ENCODE results near the gene AJAP1.

- no peak for TF ChIP-seq ZNF768 (tag by site-specific recombination; IDR thresholded peaks at IDR 0.05)
- TF ChIP-seq CTCF (tag by site-specific recombination; IDR thresholded peaks at IDR 0.05), result no peak
- TF ChIP-seq ZNF585B (tag by site-specific recombination; IDR thresholded peaks at IDR 0.05), result no peak
- no peak for TF ChIP-seq ZNF777 (tag by site-specific recombination; IDR thresholded peaks at IDR 0.05; ENCODE audit: borderline replicate concordance)
- TF ChIP-seq ZNF610 (tag by site-specific recombination; IDR thresholded peaks at IDR 0.05; ENCODE audit: borderline replicate concordance), result no peak
- TF ChIP-seq REST (tag by site-specific recombination; IDR thresholded peaks at IDR 0.05), result no peak
- no peak for TF ChIP-seq ZBTB6 (tag by site-specific recombination; IDR thresholded peaks at IDR 0.05)
- no peak for TF ChIP-seq ZNF292 (tag by site-specific recombination; IDR thresholded peaks at IDR 0.05; ENCODE audit: borderline replicate concordance, low read depth)
- no peak for TF ChIP-seq ZNF311 (tag by site-specific recombination; IDR thresholded peaks at IDR 0.05; ENCODE audit: borderline replicate concordance)
- no peak for TF ChIP-seq ZNF792 (tag by site-specific recombination; IDR thresholded peaks at IDR 0.05)
- TF ChIP-seq ZNF133 (tag by site-specific recombination; IDR thresholded peaks at IDR 0.05), result no peak
- TF ChIP-seq TSHZ1 (tag by site-specific recombination; IDR thresholded peaks at IDR 0.05; ENCODE audit: borderline replicate concordance), result no peak
- TF ChIP-seq PATZ1 (tag by site-specific recombination; IDR thresholded peaks at IDR 0.05), result no peak
These were observed 2.9 kb downstream of the AJAP1 start for GRCh38 chr1:4657244-4657789.
